PFSK-1 (cell line): ENCODE data around the gene PARP1.

Source experiments
- POLR2AphosphoS5 ChIP-seq: IDR thresholded peaks from 2 replicates; pipeline ENCODE4 v1.6.1; 2012; ENCODE audit warnings: low read depth, mild to moderate bottlenecking, control low read depth, low read length, moderate library complexity
- REST ChIP-seq, 2 experiments: IDR thresholded peaks; 2 replicates each; pipeline versions ENCODE4 v1.6.1 to v1.8.0; 2011 to 2012; ENCODE audit warnings: low read depth in 2 of 2, low read length in 2 of 2, control low read depth in 1 of 2, inconsistent platforms in 1 of 2, mild to moderate bottlenecking in 1 of 2, moderate library complexity in 1 of 2; ENCODE audit not compliant: insufficient read depth in 1 of 2
- SIN3A ChIP-seq: IDR thresholded peaks from 2 replicates; pipeline ENCODE4 v1.6.1; 2012; ENCODE audit warnings: mild to moderate bottlenecking, low read length, moderate library complexity, borderline replicate concordance; ENCODE audit not compliant: insufficient read depth
- TAF1 ChIP-seq: IDR thresholded peaks from 2 replicates; pipeline ENCODE4 v1.6.1; 2012; ENCODE audit warnings: low read length, control low read depth, borderline replicate concordance; ENCODE audit not compliant: insufficient read depth

- no peak for TF ChIP-seq POLR2AphosphoS5
- TF ChIP-seq REST (IDR thresholded peaks at IDR 0.05; ENCODE audit: insufficient read depth in 1 of 2, low read depth in 2 of 2, low read length in 2 of 2): no peak
- TF ChIP-seq TAF1: no peak
- TF ChIP-seq SIN3A: no peak
Measured at GRCh38 chr1:226410958-226411357, 3.1 kb upstream of the PARP1 start.
